Astrocyte of the spinal cord (primary cell): Measurements from ENCODE around the gene PTPRQ.
"Not testable (repeated sequence)": the region's sequence is repeated elsewhere in the genome, so short reads cannot be mapped to it uniquely, and the experiment has no call there.

Experiments
- DNase-seq: peaks from one replicate; pipeline ENCODE4 v3.0.0; 2011; ENCODE audit warnings: low read depth, low spot score
- H3K4me3 ChIP-seq: 2 replicates; pipeline ENCODE4 v1.5.1; 2011; ENCODE audit warnings: low read depth, mild to moderate bottlenecking, low read length, moderate library complexity
- in situ Hi-C: cut with HindIII; loops from 2 replicates; pipeline ENCODE4 v1.10.0; 2017; ENCODE audit warnings: low sequenced_read_pairs
- TF ChIP-seq, protein P1 (sequence below): IDR thresholded peaks from 2 replicates; pipeline ENCODE4 v1.5.1; 2012; ENCODE audit warnings: low read depth, mild to moderate bottlenecking, low read length, inconsistent platforms

Gene PTPRQ

DNA sequence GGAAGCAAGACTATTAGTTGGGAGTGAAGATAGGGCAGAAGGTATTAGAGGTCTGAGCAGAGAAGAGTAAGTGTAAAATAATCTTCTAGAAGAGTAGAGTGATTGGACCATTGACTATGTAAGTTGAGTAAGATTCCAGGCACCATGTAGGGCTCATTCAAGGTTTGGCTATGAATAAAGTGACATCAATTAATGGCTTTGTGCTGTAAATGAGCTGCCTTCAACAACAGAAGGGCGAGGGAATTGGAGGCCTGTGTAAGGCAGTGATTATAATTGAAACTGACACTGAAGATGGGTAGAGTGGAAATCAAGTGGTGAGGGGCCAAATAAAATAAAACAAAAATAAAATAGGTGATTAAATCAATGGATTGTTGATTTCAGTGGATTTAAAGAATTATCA is 26.4 kb downstream of the PTPRQ start:
- TF ChIP-seq, protein P1, sequence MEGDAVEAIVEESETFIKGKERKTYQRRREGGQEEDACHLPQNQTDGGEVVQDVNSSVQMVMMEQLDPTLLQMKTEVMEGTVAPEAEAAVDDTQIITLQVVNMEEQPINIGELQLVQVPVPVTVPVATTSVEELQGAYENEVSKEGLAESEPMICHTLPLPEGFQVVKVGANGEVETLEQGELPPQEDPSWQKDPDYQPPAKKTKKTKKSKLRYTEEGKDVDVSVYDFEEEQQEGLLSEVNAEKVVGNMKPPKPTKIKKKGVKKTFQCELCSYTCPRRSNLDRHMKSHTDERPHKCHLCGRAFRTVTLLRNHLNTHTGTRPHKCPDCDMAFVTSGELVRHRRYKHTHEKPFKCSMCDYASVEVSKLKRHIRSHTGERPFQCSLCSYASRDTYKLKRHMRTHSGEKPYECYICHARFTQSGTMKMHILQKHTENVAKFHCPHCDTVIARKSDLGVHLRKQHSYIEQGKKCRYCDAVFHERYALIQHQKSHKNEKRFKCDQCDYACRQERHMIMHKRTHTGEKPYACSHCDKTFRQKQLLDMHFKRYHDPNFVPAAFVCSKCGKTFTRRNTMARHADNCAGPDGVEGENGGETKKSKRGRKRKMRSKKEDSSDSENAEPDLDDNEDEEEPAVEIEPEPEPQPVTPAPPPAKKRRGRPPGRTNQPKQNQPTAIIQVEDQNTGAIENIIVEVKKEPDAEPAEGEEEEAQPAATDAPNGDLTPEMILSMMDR = no peak
- in situ Hi-C loops = no loop called here
- H3K4me3 ChIP-seq = no peak overlapping the region
- no peak for DNase-seq

DNA sequence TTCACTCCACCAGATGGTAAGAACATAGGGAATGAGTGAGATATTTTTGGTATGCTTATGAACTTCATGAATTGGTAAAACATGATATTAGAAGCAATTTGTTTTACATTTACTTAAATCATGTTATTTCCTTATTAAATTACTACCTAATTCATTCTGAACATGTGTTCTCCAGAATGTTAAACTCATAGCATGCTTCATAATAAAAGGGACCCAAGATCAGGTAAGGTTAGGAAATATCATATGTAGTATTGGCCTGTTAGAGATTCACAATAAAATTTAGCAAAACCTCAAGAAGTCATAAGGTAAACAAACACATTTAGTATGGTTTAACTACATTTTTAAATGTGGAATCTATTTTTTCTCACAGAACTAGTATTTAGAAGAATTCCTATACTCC is 28.2 kb downstream of the PTPRQ start:
- TF ChIP-seq, protein P1 = no peak
- in situ Hi-C loops = no loop called here
- no peak overlapping the region for H3K4me3 ChIP-seq
- peak; percentile 27 for DNase-seq

DNA sequence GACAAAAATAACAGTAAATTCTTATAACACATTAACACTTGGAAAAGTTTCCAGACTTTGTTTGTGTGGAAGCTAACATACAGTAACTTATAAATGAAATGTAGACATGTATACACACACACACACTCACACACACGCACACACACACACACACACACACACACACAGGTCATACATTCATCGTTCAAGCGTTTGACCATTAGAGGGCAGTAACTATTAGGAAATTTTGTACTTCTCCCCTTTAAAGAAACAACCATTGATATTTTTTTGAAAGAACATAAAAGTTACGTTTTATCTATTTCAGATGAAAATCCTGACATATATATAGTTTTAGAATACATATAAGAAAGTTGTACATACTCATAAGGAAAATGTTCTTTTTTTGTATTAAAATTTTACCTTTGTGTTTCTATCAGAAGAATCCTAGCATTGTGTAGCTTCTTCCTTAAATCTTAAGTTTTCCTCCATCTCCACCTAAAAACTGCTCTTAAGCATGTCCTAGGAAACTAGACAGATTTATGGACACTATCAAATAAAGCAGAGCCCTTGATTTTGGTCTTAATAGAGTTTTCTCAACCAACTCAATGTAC is 29.0 kb downstream of the PTPRQ start:
- DNase-seq = peak; percentile 84
- TF ChIP-seq, protein P1 = peak; percentile 52
- no peak overlapping the region for H3K4me3 ChIP-seq
- in situ Hi-C loops = no loop called here

DNA sequence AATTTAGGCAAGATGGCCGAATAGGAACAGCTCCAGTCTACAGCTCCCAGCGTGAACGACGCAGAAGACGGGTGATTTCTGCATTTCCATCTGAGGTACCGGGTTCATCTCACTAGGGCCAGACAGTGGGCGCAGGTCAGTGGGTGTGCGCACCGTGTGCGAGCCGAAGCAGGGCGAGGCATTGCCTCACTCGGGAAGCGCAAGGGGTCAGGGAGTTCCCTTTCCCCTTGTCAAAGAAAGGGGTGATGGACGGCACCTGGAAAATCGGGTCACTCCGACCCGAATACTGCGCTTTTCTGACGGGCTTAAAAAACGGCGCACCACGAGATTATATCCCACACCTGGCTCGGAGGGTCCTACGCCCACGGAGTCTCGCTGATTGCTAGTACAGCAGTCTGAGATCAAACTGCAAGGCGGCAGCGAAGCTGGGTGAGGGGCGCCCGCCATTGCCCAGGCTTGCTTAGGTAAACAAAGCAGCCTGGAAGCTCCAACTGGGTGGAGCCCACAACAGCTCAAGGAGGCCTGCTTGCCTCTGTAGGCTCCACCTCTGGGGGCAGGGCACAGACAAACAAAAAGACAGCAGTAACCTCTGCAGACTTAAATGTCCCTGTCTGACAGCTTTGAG is 33.6 kb downstream of the PTPRQ start:
- H3K4me3 ChIP-seq, in situ Hi-C loops, DNase-seq: not testable (repeated sequence)

DNA sequence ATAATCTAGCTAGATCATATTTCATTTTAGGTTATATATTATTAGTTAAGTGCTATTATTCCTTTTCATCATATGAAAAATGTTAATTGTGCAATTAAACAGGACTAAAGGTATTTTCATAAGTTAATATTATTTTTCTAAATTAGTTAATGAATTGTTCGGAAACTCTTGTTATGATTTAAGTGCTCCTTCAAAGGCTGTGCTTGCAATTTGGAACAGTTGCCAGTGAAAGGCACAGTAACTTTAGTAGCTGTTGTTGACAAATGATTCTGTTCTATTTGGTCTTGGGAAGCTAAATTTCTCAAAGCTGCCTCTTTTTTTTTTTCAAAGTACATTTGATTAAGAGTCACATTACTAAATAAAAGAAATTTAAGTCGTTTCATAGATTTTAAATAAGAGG is 40.7 kb downstream of the PTPRQ start:
- no peak overlapping the region for H3K4me3 ChIP-seq
- TF ChIP-seq, protein P1 = no peak
- DNase-seq = no peak
- in situ Hi-C loops = no loop called here

DNA sequence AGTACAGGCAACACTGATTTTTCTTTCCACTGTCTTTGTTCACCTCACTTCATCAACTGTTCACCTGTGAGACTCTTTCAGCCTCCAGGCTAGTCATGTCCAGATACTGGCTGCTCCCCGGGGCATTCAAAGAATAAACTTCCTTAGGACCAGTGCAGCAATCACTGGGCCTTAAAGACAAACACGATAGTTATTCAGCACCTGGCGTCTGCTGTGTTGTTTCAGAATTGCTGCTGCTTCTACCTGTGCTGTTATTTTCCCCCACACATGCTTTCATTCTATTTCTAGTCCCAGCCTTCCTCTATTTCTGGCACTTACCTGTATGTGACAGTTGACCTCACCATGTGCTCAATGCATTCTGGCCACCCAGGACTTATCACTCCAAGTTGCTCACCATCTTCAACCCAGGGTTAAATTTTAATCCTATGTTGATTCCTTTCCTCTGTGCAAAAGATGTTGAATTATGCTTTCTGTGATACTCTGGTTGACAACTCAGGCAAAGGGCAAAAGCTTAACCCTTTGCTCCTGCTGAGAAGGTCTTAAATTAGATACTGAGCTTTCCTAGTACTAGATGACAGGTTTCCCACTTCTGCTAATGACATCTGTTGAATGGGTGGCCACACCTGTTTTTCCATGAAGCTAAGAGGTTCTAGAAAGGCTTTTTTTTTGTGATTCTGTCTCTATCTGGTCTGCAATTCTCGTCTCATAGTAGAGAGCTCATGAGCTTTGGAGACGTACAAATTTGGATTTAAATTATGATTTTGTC is 41.4 kb downstream of the PTPRQ start:
- H3K4me3 ChIP-seq = no peak overlapping the region
- in situ Hi-C loops = no loop called here
- no peak for DNase-seq
- TF ChIP-seq, protein P1 = no peak

DNA sequence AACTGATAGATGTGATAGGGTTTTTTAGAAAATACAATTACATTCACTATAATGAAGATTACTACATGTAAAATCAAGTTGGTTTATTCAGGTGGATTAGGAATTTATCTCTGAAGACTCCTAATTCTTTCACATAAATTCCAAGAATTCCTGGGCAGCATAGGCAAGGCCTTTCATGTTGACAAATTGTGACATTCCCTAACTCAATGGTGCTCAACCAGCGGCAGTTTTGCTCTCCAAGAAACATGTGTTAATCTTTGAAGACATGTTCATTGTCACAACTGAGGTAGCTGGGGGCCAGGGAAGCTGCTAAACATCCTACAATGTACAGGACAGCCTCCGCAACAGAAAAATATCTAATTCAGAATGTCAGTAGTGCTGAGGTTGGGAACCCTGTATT is 46.3 kb downstream of the PTPRQ start:
- H3K4me3 ChIP-seq = no peak overlapping the region
- TF ChIP-seq, protein P1 = no peak
- DNase-seq = no peak
- in situ Hi-C loops = no loop called here
